Measurements from ENCODE around the gene DSCAM. TPM values are rescaled to one million over a fixed set of nuclear protein-coding genes. Genes with fewer than 3 reads are reported as not detected.
"Not testable (repeated sequence)": the region's sequence is repeated elsewhere in the genome, so short reads cannot be mapped to it uniquely, and the experiment has no call there.

DSCAM gene
- total RNA-seq, 1 donor from 2014 or later = not detected

GRCh38 chr21:40472013-40472412 is 374.9 kb downstream of the DSCAM start:
- DNase-seq (ENCODE audit: extremely low read depth, low read depth, low spot score) = no peak

DNA sequence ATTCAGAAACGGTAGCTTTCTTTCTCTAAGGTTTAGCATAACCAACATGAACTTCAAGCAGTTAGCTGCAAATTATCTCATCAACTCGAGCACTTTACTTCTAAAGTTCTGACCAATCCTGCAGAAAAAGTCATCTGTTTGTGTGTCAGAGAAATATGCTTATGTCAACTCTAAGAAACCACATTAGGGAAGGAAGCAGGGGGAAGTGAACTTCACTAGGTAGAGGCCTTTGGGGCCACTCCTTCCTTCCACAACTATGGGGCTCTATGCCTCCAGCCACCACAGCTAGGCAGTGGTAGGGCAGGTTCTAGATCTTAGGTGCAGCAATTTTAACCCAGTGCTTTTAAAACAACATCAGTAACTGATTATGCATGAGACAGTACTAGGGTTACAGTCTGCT is 375.9 kb downstream of the DSCAM start:
- DNase-seq (ENCODE audit: extremely low read depth, low read depth, low spot score) = no peak

- DNase-seq (ENCODE audit: extremely low read depth, low read depth, low spot score) = no peak
Observed at GRCh38 chr21:40466893-40467483, 380.0 kb downstream of the DSCAM start.

DNA sequence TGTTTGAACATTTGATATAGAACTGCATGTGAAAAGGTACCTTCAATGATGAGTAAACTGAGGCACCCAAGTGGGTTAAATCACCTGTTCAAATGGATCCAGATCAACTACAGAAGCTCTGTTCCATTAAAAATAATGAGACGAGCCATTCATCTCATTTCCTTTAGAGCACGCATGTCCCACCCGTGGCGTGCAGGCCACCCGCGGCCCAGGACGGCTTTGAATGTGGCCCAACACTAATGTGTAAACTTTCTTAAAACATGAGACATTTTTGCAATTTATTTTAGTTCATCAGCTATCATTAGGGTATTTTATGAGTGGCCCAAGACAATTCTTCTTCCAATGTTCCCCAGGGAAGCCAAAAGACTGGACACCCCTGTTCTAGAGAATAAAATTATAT is 381.6 kb downstream of the DSCAM start:
- DNase-seq (ENCODE audit: extremely low read depth, low read depth, low spot score) = no peak

DNA sequence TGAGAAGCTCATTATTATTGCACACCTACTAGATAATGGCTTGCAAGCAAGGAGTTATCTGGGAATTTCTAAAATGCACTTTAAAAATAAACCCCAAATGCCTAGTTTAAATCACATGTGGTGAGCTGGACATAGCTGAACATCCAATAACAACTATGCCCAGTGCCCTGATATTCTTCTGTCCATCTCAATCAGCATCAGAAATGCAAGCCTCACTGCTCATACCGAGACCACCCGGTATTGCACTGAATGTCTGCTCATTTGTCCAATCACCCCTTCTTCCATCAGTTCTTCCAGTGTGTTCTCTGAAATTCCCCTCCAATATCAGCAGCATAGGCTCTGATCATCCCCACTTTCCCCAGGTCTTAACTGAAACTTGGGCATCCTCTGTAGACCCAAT is 383.8 kb downstream of the DSCAM start:
- no peak for DNase-seq (ENCODE audit: extremely low read depth, low read depth, low spot score)

GRCh38 chr21:40461008-40461407 is 385.9 kb downstream of the DSCAM start:
- no peak for DNase-seq (ENCODE audit: extremely low read depth, low read depth, low spot score)

GRCh38 chr21:40457741-40458140 is 389.2 kb downstream of the DSCAM start:
- DNase-seq (ENCODE audit: extremely low read depth, low read depth, low spot score) = no peak

- DNase-seq (ENCODE audit: extremely low read depth, low read depth, low spot score) = no peak
Observed at GRCh38 chr21:40454057-40454456, 392.9 kb downstream of the DSCAM start.

DNA sequence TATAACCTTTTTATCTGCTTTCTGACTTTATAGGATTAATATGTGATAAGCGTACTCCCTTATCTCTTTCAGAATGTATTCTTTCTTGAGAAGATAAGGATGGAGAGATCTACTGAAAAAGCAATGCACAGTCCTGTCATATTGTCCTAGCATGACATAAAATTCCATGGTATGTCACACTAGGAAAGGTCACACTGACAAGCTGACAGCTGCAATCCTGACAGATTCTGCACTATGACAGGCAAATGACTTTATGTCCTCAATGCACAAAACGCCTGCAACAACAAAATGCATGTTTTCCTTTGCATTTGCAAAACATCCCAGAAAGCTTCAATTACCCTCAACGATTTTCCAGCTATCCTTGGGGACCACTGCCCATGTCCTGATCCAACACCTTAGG is 393.8 kb downstream of the DSCAM start:
- DNase-seq (ENCODE audit: extremely low read depth, low read depth, low spot score) = no peak

DNA sequence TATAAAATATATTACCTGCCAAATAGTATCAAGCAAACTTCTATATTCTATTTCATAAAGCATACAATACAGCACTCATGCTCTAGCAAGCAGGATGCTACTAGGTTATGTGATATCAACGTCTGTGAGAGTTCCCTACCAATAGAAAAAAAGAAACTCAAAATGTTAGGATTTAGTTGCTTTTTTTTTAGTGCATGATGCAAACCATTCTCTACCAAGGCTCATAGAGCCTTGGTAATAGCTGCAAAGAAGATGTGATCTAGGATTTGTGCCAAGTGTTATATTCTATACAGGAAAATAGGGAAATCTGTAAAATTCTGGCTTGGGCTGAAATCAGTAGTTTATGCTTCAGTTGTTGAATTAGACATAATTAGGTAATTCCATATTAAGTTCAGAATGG is 394.4 kb downstream of the DSCAM start:
- DNase-seq (ENCODE audit: extremely low read depth, low read depth, low spot score) = no peak

- no peak for DNase-seq (ENCODE audit: extremely low read depth, low read depth, low spot score)
Observed at GRCh38 chr21:40447016-40447415, 399.9 kb downstream of the DSCAM start.

DNA sequence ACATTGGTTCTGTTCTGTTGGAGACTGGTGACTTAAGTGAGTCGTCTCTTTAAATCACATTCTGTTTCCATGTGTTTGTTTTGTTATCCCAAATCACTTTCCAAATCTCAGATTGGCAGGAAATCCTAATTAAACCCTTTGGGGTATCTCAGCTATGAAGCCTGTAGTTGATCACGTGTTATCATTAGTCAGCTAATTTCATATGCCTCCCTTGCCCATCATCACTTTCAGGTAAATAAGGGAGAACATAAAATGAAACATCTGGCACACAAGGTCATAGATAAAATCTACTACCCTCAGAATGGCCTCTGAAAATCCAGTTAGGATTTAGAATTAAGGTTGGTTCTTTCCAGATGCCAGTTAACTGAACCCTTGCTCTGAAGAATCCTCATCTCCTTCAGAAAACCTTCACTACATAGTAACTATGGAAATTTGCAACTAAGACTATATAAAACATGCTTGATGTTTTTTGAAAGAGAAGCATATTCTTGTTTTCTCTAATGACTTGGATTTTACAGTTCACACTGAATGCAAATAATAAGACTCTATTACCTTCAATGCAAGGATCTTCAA is 401.5 kb downstream of the DSCAM start:
- DNase-seq (ENCODE audit: extremely low read depth, low read depth, low spot score) = no peak

DNA sequence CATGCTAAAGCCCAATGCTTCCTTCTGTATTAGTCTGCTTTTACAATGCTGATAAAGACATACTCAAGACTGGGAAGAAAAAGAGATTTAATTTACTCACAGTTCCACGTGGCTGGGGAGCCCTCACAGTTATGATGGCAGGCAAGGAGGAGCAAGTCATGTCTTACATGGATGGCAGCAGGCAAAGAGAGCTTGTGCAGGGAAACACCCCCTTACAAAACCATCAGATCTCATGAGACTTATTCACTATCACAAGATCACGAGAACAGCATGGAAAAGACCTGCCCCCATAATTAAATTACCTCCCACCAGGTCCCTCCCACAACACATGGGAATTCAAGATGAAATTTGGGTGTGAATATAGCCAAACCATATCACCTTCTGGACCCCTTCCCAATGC is 407.4 kb downstream of the DSCAM start:
- DNase-seq (ENCODE audit: extremely low read depth, low read depth, low spot score) = not testable (repeated sequence)

DNA sequence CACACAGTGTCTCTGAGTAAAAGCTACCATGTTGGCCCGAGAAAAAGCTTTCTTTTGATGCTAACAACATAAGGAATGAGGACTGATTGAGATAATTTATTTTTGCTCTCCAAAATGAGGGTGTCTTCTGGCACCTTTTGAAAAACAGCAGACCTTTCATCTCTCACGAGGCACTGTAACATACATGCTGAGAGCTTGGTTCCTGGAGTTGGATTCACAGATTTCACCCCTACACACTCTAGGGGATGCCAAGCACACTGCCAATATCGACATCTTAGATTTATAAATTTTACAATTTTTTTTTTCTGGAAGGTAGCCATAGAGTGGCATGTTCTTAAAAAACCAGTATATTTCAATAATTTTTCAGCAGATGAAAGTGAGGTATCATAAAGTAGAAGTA is 408.3 kb downstream of the DSCAM start:
- no peak for DNase-seq (ENCODE audit: extremely low read depth, low read depth, low spot score)

DNA sequence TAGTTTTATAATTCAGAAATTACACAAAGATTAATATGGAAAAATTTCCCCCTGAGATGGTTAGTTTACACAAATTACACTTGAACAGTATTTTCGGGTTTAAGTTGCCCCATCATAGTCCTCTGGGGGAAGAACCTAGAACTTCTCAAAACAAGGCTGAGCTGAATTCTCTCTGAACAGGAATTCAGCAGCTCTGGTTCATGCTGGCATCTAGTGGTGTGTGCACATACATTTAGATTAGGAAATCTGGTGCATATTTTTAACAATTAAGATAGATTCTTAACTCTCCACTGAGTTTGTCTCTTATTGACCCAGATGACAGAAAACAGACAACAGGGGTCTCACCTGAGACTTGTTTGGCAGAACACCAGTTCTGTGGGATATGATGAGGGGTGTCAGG is 410.7 kb downstream of the DSCAM start:
- no peak for DNase-seq (ENCODE audit: extremely low read depth, low read depth, low spot score)

- no peak for DNase-seq (ENCODE audit: extremely low read depth, low read depth, low spot score)
Observed at GRCh38 chr21:40433538-40433937, 413.4 kb downstream of the DSCAM start.

GRCh38 chr21:40425981-40426380 is 421.0 kb downstream of the DSCAM start:
- DNase-seq (ENCODE audit: extremely low read depth, low read depth, low spot score) = no peak

DNA sequence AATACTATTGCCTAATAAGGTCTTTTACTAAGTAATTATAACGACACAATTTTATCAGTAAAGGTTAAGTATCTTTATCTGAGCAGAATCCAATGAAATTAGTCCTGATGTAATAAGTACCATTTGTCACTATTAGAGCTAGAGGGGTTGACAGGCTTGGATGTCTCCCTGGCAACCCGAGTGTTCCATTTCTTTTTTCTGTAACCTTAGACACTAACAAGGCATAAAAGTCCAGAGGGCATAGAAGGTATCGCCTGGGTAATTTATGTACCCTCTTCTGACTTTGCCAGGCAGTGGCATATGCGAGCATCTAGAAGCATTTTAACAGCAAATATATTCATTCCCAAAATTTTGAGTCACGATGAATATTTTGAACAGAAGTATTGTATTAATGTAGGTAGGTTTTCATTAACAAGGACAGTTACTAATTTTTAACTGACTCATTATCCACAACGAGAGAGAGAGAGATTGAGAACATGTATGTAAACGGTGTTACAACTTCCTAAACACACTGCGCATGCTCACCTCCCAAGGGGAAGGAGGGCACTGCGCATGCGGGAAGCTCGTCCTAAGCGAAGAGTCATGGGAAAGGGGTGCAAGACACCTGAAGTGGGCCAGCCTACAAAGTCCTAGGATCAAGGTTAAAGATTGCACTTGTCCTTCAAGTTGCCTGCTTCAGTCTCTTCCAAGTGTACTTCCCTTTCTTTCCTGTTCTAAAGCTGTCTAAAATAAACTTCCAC is 423.9 kb downstream of the DSCAM start:
- no peak for DNase-seq (ENCODE audit: extremely low read depth, low read depth, low spot score)

GRCh38 chr21:40421121-40421520 is 425.8 kb downstream of the DSCAM start:
- no peak for DNase-seq (ENCODE audit: extremely low read depth, low read depth, low spot score)

- no peak for DNase-seq (ENCODE audit: extremely low read depth, low read depth, low spot score)
Observed at GRCh38 chr21:40416572-40416971, 430.4 kb downstream of the DSCAM start.

DNA sequence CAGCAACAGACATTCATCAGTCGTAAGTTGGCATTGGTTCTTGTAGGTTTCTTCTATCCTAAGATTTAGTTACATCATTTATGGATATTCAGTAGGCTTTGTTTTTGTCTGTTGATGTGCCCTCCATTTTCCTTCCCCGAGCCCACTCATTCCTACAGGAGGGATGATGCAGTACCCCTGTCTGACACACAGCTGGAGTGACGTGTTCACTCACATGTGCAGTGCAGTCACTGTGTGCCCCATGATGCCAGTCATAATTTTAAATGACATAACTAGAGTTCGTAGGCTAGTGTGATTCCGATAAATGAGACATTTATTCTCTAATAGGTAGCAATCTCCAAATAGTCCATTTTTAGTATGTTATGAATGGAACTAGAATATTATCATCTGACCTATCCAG is 438.4 kb downstream of the DSCAM start:
- DNase-seq (ENCODE audit: extremely low read depth, low read depth, low spot score) = no peak

- no peak for DNase-seq (ENCODE audit: extremely low read depth, low read depth, low spot score)
Observed at GRCh38 chr21:40404396-40404800, 442.6 kb downstream of the DSCAM start.
